ENCODE results near the gene LUZP1.
A peak's percentile ranks its signal among the peaks of the same experiment; 100 is the strongest.
"Not testable (repeated sequence)": the region's sequence is repeated elsewhere in the genome, so short reads cannot be mapped to it uniquely, and the experiment has no call there.

The LUZP1 gene

DNA sequence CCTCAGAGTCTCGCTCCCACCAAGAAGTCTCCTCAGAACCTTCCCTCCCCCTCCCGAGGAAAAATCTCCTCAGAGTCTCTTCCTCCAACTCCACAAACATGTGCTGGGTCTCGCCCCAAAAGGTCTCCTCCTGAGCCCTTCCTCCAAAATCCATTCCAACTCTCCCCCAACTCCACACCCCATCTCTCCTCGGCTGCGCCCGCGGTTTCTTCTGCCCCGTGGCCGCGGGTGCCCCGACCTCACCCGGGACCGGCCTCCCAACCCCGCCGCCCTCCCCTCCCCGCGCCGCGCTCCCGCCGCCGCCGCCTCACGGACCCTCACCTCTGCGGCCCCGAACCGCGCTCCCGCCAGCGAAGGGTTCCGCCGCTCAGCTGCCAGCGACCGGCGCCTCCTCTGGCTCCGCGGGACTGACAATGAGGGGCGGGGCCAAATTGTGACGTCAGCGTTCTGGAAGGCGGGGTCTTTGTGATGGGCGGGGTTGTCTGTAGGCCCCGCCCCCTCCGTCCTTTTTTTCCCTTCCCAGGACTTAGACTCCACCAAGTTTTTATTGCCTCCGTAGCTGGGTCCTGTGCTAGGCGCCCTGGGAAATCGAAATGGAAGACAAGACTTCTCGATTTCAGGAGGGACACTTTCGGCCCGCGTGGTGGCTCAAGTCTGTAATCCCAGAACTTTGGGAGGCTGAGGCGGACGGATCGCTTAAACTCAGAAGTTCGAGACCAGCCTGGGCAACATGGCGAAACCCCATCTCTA, at the start of gene LUZP1:
Gene LUZP1, minus strand, starts transcription at position 412 of the 750 bp plus-strand sequence.
- peak; percentile 88 for DNase-seq (ENCODE audit: low spot score)

DNA sequence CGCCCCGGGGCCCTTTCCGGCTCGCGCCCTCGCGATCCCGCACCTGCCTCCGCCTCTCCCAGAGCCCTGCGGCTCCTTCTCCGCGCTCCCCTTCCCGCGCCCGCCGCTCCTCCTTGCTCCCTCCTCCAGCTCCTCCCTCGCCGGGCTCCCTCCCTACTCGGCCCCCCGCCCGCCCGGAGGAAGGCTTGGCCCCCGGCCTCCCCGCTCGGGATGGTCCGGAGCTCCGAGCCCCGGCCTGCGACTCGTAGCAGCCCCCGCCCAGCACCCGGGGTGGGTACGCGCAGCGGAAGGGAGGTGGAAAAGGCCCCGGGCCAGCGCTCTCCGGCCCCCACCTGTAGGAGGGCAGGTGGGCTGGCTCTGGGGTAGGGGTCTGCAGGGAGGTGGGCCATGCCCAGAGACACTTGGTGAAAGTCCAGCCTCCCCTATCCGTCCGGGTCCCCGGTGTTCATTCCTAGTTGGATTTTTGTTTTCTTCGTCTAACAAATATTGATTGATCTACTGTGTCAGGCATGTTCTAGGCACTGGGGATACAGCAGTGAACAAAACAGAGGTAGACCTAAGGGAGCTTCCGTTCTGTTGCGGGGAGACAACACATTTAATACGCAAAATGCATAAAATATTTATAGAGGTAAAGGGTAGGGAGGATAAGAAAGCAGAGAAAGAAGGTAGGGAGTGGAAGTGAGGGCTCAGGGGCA, 48.9 kb upstream of the LUZP1 start, which contains the start of gene HTR1D:
Gene HTR1D, minus strand, starts transcription at position 82 of the 695 bp plus-strand sequence. CDS start 23,283 bp downstream, outside the sequence.
- peak; percentile 15 for DNase-seq (ENCODE audit: low spot score)

DNA sequence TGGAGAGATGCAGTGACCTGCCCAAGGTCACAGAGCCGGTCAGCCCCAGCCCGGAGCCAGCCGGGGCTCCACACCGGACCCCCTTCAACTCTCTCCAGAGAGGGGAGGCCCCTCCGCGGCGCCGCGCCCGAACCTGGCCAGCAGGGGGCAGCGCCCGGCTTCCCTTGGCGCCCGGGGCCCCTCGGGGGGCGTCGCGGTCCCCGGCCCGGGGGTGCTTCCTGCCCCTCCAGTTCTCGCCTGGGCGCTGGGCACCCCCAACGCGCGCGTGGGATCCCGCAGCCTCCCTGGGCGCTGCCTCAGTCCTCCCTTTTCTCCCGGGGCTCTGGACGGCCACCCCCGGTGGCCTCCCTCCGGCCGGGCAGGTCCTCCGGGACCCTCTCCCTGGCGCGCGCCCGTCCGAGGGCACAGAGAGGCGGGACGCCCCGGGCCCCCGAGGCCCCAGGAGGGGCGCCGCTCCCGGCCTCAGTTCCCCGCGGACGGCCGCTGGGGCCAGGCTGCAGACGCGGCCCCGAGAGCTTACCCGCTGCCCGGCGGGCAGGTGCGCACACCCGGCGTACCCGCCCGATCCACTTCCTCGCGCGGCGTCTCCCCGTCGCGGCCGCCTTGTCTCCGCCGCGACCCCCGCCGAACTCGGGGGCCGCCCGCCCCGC, 48.2 kb upstream of the LUZP1 start:
- DNase-seq (ENCODE audit: low spot score): no peak

DNA sequence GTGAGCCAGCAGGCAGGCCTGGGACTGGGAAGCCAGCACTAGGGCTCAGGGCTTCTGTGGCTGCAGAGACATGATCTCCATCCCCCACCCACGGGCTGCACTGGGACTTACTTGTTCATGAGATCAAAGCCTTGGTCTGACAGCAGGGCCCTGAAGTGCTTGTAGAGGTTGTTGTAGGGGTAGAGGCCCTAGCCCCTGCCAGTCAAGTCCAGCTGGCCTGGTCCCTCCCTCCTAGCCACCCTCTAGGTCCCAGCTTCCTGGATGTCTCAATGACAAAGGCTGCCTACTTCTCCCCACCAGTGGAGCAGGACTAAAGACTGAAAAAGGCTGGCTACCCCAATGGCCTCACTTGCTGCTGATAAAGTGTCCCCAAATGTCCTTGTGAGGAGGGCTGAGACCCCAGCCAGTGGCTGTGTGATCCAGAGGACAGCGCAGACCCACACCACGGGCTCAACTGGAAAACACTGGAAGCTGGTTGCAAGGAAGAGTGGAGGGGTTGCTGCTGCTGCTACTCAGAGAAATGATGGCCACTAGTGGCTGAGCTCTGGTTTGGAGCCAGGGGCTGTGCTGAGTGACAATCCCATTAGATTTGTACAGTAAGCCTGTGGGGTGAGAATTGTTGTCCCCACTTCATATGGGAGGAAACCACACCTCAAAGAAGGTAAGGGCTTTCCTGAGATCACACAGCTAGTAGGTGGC, 47.2 kb upstream of the LUZP1 start:
- no peak for DNase-seq (ENCODE audit: low spot score)

DNA sequence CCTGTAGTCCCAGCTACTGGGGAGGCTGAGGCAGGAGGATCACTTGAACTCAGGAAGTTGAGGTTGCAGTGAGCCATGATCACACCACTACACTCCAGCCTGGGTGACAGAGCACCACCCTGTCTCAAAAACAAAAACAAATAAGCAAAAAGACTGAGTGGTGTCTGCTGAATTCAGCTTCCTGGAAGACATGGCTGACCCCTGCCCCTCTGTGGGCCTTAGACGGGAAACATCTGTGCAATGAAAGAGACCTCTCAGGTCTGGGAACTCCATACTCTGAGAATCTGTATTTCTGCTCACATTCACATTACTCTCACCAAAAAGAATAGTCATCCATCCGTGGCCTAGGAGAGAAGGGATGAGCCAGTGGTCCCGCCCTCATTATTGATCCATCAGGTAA, 46.6 kb upstream of the LUZP1 start:
- no peak for DNase-seq (ENCODE audit: low spot score)

DNA sequence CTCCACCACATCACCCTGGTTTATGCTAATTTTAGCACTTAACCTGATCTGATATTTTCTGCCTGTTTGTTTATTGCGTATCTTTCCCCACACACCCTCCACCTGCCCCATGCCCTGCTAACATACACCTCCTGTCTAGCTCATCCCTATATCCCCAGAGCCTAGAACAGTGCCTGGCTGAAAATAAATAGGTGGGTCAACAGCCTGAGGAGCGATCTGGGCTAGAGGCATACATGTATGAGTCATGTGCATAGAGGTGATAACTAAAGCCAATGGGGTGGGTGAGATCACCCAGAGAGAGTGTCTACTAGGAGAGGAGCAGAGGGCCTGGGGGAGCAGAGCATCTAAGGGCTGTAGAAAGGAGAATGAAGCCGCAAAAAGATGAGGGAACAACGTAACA, 46.0 kb upstream of the LUZP1 start:
- DNase-seq (ENCODE audit: low spot score): no peak

DNA sequence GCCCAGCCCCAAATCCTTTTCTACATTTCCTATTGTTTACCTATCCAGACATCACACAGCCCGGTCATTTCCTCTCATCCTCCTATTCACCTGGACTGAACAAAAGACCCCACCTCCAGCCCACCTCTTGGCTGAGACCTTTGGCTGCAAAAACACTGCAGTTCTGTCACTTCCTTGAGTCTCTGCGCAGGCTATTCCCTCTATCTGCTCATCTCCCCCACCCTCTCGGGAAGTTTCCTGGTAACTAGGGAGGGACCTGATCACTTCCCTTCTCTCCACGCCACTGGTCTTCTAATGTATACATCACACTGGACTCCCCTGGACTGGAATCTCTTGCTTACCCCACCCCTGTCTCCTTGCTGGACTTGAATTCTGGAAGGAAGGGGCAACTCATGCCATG, 43.3 kb upstream of the LUZP1 start:
- DNase-seq (ENCODE audit: low spot score): no peak

DNA sequence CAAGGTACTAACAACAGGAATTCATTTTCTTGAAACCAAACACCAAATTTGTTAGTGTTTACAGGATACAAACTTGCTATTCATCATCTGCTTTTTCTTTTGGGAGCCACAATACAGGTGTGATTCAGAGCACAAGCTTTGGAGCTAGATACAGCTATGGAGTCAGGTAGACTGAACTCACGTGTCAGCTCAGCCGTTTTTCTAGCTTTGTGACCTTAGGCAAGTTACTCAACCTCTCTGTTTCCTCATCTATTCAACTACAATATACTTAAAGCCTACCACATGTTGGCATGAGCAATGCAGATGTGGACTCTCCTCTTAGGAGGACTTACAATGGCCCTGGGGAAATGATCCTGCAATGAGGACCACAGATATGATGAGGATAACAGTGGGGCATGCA, 42.3 kb upstream of the LUZP1 start:
- DNase-seq (ENCODE audit: low spot score): no peak

DNA sequence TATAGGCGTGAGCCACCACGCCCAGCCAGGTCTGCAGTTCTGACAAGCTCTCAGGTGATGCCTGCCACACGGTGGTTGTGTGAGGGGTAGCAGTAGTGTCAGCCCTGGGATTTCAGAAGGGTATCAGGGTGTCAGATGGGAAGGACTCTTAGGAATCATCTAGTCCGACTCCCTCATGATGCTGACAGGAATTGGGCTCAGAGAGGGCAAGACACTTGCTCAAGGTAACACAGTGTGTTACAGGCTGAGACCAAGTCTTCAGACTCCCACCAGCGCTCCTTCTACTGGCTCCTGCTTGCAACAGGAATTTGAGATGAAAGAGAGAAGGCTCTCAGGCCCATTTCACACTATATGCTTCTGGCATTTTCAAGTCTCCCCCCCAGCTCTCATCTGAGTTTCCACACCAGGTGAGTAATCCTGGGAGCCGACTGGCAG, 41.7 kb upstream of the LUZP1 start:
- DNase-seq (ENCODE audit: low spot score): no peak

DNA sequence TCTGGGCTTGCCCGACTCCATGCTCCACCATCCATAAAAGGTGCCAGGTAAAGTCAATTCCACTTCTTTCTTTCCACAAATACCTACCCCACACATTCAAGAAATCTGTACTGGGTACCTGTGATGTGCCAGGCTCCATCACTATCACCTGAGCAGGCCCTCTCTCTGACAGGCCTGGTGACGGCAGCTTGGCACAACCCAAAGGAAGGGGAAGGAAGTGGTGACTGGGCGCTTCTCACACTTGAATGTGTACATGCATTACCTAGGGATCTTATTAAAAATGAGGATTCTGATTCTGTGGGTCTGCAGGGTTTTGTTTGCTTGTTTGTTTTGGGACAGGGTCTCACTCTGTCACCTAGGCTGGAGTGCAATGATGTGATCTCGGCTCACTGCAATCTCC, 41.1 kb upstream of the LUZP1 start:
- no peak for DNase-seq (ENCODE audit: low spot score)

DNA sequence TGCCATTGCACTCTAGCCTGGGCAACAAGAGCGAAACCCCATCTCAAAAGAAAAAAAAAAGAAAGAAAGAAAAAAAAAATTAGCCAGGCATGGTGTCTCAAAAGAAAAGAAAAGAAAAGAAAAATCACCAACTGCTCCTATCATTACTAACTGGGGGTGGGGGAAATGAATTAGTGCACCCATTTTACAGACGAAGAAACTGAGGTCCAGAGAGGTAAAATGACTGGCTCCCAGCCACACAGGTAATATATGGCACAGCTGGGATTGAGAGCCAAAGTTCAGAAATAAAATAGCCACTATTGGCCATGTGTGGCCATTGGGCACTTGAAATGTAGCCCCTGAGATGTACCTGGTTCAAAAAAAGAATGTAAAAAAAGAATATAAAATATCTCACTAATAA, 39.9 kb upstream of the LUZP1 start:
- DNase-seq (ENCODE audit: low spot score): no peak

DNA sequence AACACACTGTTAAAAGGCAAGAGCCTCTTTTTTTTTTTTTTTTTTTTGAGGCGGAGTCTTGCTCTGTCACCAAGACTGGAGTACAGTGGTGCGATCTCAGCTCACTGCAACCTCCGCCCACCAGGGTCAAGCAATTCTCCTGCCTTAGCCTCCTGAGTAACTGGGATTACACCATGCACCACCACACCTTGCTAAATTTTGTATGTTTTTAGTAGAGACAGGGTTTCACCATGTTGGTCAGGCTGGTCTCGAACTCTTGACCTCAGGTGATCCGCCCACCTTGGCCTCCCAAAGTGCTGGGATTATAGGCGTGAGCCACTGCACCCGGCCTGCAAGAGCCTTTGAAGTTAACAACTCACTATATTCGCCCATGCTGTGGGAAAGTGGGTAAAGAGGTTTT, 39.1 kb upstream of the LUZP1 start:
- DNase-seq (ENCODE audit: low spot score): not testable (repeated sequence)

DNA sequence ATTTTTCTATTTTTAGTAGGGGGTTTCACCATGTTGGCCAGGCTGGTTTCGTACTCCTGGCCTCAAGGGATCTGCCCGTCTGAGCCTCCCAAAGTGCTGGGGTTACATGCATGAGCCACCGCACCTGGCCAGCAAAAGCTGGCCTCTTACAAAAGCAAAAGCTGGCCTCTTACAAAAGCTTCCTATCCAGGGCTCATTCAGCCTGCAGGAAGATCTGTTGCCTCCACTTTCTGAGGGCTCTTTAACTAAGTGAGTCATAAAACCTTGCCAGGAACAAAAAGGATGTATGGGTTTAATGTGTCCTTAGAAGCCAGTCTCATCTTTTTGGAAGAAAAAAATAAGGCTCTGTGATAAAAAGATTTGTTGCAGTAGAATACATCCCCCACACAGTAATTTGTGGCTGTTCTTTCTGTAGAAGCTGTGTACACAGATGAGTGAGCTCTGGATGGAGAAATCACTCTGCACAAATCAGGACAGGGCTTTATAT, 33.6 kb upstream of the LUZP1 start:
- DNase-seq (ENCODE audit: low spot score): peak; percentile 72

DNA sequence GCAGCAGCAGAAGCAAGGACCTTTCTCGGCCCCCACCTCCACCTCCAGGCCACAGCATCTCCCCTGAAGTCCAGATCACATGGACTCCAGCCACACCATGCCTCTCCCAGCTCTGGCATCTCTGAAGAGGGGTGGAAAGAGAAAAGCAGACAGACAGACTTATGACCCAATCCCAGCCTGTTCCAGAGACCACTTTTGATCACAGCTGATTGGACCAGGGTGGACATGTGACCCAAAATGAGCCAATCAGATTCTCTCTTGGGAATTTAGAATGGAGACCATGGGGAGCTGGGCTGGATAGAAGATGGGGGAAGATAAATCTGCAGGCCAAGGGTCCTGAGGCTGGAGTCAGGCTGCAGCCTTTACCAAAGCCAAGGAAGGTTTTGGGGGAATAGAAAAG, 32.2 kb upstream of the LUZP1 start:
- DNase-seq (ENCODE audit: low spot score): no peak

DNA sequence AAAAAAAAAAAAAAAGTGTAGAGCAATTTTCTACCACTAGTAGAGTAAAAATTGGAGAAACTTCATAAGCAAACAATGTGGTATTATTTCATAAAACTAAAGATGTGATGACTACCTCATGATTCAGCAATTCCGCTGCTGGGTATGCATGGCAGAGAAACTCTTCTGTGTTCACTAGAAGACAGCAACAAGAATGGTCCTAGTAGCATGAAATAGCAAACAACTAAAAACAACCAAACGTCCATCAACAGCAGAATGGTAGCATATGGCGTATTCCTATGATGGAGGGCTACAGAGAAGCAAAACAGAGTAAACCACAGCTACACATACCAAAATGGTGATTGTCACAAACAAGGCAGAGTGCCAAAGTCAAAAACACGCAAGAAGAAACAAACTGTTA, 29.7 kb upstream of the LUZP1 start:
- no peak for DNase-seq (ENCODE audit: low spot score)

DNA sequence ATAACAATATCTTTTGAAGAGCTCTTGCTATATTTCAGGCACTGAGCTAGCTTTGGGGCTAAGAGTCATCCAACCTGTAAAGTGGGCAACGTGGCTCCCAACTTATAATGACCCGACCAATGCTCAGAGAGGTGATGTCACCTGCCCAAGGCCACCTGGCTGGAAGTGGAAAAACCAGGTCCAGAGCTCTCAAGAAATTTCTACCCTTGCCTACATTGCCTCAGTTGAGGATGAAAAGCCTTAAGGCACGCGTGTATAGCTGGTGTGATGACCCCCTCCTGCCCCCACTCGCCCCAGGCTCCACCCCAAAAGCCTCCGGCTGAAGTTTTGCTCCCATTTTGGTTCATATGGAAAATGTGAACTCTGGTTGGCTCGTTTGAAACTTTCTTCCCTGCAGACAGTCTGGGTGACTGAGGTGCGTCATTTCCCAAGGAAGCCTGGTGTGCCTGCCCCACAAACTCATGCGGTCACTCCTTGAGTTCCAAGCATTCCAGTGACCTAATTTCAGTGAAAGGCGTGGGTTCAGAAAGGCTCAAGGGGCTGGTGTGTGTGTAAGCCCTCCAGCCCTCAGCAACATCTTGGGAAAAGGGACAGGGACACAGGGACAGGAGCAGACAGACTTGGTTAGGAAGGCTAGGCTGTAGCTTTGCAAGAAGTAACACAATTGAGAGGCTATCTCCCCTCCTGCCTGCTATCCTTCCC, 28.1 kb upstream of the LUZP1 start:
- no peak for DNase-seq (ENCODE audit: low spot score)

DNA sequence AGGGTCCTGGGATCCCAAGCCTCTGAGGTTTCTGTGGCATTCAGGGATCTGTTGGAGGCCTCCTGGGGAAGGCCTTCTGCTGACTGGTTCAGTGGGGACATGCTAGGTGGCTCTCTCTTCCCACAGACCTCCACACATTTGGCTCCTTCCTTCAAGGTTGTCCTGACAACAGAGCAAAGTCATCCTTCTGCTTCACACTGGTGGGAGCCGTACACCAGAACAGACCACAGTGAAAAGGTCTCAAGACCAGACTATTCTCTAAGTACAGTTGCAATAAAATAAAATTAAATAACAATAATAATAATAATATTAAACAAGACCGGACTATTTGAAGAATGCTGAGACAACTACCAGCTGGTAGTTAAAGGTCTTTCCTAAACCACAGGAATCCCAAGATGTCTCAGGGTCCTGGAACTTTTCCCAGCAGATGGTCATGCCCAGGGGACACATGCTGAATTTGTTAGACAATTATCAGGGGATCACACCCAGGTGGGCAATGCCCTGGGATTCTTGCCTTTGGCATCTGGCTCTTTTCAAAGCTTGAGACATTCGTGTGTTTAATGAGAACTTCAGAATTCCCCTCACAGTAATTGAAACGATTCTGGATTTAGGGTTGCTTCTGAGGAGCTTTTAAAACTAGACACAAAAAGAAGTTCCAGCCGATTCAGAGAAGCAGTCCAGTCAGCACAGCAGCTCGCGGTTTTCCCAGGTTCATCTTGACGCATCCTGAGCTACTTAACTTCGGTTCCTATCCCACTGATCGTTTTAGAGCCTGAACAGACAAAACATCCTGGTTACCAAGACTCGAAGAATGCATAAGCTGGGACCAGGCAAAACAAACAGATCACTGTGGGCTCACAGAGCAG, 25.7 kb upstream of the LUZP1 start:
- DNase-seq (ENCODE audit: low spot score): no peak

DNA sequence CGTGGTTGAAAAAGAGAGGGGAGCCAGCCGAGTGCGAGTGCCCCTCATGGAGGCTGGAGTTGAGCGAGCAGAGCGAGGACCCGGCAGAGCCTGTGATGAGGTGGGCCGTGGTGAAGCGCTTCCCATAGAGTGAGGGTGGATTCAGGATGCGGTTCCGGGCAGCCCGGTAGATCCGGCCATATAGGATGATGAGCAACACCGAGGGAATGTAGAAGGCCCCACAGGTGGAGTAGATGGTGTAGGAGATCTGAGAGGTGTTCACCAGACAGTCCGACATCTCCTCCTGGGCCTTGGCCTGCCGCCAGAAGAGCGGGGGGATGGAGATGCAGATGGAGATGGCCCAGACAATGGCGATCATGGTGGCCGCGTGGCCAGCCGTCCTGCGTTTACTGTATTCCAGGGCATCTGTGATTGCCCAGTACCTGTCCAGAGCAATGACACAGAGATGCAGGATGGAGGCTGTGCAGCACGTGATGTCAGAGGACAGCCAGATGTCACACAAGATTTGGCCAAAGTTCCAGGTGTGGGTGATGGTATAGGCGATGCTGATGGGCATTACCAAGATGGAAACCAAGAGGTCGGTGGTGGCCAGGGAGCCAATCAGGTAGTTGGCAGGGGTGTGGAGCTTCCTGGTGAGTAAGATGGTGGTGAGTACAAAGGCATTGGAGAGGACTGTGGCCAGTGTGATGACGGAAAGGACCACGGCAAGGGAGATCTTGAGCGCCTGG, 24.9 kb upstream of the LUZP1 start:
- DNase-seq (ENCODE audit: low spot score): no peak

DNA sequence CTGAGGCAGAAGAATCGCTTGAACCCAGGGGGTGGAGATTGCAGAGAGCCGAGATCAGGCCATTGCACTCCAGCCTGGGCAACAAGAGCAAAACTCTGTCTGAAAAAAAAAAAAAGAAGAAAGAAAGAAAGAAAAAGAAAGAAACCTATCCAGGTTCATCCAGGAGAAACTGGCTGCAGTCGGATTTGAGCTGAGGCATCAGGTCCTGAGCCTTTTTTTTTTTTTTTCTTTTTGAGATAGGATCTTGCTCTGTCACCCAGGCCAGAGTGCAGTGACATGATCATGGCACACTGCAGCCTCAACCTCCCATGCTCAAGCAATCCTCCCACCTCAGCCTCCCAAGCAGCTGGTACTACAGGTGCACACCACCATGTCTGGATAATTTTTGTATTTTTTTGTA, 22.5 kb upstream of the LUZP1 start:
- DNase-seq (ENCODE audit: low spot score): no peak

DNA sequence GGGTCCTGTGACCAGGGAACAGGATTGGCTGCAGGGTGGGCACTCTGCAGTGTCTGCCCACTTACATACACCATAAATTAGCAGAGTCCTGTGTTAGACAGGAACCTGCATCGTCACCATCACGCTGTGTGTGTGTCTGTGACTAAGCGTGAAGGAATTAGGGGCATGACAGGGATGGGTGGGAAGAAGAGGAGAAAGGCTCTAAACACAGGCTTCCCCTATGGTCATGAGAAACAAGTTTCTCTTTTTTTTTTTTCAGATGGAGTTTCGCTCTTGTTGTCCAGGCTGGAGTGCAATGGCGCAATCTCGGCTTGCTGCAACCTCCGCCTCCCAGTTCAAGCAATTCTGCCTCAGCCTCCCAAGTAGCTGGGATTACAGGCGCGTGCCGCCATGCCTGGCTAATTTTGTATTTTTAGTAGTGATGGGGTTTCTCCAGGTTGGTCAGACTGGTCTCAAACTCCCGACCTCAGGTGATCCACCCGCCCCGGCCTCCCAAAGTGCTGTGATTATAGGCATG, 20.3 kb upstream of the LUZP1 start:
- DNase-seq (ENCODE audit: low spot score): not testable (repeated sequence)

Measured in putamen (tissue), 1 donor.